Ramos (cell line): ENCODE data around the gene SLC26A1.

Experiments
- in situ Hi-C: fragments of 300-500 bp; cut with MboI; formaldehyde crosslinking; loops from one replicate; pipeline ENCODE4 v1.14.3; 2022; ENCODE audit warnings: low sequenced_read_pairs; ENCODE audit not compliant: unreplicated experiment

Gene SLC26A1

DNA sequence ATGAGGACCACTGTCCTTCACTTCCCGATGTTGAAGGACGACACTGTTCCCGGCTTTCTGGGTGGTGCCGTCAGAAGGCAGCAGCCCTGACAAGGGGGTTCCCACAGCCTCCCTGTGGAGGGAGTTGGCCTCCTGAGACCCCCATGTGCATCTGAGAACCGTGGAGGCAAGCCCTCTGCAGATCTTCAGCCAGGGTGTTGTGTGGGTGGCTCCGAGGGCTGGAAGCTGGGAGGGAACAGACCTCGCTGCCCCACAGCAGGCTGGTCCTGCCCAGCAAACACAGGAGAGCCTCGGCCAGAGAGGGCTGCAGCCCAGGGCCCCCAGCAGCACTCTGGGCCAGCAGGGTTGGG is 36.0 kb downstream of the SLC26A1 start:
- in situ Hi-C loops = no loop called here

DNA sequence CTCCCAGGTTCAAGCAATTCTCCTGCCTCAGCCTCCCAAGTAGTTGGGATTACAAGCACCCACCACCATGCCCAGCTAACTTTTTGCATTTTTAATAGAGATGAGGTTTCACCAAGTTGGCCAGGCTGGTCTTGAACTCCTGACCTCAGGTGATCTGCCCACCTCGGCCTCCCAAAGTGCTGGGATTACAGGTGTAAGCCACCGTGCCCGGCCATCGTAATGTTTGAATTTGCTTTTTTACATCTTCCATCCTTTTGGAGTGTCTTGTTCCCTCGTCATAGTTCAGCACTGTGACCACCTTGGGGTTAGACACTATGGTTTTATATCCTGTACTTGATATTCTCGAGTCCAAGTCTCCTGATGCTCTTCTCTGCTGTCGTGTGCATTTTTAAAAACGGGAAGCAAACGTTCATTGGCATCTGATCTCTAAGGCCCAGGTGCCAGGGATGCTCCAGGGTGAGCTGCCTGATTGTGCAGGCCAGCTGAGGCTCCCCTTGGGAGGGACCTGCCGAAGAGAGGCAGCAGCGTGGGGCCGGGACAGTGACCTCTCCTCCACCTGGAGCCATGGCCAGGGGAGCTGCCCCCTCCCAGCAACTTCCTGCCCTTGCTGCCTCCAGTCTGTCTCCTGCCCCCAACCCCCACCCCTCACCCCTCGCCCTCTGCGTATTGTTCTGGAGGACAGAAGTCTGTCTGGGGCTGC is 36.5 kb downstream of the SLC26A1 start:
- in situ Hi-C loops = no loop called here

DNA sequence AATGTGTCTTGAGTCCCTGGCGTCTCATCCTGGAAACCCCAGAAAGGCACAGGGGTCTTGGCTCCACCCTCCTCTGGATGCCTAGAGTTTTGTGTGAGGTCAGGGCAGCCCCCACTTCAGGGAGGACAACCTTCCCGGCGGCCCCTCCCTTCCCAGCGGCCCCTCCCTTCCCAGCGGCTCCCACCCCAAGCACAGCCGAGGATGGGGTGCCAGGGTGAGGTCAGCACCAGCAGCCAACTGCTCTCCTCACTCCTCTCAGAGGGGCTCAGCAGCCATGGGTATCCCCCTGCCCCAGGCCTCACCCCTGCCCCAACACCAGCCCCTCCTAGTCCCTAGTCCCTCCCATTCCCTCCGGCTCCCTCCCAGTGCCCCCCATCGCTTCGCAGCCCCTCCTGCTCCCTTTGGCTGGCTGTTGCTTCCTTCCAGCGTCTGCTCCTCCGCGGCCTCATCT is 37.2 kb downstream of the SLC26A1 start:
- in situ Hi-C loops = no loop called here

DNA sequence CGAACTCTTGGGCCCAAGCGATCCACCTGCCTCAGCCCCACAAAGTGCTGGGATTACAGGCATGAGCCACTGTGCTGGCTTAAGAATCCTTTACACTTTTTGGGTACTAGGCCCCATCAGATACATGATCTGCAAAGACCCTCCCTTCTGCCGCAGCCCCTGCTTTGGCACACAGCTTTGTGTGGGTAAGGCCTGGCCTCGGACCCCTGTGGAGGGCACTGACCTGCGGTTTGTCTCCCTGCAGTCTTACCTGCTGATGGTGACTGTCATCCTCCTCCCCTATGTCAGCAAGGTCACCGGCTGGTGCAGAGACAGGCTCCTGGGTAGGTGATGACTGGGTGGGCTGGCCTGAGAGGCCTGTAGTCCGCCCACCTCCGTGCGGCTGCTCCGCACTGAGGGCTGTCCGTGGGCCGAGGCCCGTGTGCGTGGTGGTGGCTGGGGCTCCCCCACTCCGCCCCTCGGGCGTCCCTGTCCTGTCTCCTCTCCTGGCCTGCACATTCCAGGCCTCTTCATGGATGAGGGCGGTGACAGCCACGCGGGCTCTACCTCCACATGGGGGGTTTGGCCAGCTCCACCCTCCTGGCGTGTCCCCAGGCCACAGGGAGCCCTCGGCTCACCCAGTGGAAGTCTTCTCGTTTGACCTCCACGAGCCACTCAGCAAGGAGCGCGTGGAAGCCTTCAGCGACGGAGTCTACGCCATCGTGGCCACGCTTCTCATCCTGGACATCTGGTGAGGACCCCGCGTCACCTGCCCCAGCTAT is 37.9 kb downstream of the SLC26A1 start:
- in situ Hi-C loops = no loop called here

DNA sequence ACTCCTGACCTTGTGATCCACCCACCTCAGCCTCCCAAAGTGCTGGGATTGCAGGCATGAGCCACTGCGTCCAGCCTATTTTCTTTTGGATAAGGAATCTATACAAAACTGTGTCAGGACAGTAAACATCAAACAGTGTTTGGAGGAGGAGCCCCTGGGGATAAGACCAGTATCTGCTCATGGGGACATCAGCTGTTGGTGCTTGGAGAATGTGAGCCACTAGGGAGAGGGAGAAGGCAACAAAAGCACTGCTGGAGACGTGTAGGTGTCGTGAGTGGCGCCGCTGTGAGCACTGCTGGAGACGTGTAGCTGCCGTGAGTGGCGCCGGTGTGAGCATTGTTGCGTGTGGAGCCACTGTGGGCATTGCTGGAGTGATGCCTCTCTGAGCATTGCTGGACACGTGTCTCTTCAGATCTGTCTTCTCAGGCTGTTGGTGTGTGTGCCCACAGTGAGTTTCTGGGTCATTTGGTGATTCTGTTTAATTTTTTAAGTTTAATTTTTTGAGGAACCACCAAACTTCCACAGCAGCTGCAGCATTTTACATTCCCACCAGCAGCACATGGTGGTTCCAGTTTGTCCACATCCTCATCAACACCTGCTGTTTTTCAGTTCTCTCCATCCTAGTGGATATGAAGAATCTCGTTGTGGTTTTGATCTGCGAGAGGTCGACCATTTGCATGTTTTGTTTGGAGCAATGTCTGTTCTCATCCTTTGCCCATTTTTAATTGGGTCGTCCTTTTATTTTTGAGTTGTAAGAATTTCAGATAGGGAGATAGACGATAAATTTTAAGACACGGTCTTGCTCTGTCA is 38.8 kb downstream of the SLC26A1 start:
- in situ Hi-C loops = no loop called here

DNA sequence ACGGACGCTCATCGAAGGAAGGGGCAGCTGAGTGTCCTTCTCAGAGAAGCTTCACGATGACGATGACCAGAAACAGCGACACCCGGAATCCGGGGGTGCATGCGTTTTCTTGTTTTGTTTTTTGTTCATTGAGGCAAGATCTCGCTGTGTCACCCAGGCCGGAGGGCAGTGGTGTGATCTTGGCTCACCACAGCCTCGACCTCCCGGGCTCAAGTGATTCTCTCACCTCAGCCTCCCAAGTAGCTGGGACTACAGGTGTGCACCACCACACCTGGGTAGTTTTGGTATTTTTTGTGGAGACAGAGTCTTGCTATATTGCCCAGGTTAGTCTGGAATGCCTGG is 39.7 kb downstream of the SLC26A1 start:
- in situ Hi-C loops = no loop called here

DNA sequence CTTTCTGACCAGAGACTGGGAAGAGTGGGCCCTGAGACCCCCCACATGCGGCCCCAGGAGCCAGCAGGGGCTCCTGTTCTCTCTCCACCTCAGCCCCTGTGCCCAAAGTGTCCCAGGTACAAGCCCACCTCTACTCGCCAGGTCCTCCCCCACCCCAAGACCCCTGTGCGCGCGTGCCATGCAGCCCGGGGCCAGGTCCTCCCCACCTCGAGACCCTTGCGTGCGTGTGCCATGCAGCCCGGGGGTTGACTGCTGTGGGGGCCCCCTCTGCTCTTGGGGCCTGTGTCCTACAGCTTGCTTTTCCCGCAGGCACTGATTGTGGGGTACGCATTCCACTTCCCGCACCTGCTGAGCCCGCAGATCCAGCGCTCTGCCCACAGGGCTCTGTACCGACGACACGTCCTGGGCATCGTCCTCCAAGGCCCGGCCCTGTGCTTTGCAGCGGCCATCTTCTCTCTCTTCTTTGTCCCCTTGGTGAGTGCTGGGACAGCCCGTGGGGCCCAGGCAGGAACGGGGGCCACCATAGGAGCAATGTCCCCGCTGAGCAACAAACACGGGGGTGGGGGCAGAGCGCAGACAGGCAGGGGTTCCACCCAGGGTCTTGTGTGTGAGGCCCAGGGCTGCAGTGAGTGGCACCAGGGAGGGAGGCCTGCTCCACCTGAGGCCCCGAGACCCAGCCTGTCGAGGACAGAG is 40.2 kb downstream of the SLC26A1 start:
- in situ Hi-C loops = no loop called here

DNA sequence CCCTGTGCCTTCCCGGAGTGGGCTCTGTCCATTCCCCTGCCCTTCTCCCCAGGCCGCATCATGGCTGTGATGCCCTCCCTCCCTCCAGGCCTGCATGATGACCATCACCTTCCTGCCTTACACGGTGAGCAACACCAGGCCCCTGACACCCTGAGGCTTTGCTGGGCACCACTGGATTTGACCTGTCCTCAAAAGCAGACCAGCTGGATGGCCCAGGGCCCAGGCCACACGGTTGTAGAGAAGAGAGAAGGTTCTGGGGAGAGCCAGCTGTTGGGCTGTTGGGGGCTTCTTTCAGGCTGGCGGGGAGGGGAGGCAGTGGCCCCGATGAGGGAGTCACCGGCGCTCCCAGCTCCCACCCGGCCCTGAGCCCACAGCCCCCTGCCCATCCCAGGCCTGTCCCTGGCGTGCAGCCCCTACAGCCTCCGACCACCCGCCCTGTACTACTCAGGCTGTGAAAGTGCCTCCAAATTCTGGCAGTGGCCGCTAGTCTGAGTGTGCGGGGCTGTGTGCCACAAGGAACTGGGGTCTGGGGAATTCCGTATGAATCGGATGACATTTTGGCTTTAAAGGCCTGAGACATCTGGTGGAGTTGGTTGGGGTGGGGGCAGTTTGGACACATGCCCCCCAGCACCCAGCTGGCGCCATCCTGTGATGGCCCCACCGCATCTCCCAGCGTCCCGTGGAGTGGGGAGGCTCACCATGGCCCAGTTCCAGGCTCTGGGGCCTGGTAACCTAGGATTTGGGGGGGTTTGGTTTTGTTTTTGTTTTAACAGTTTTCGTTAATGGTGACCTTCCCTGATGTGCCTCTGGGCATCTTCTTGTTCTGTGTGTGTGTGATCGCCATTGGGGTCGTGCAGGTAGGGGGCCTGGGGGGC is 41.4 kb downstream of the SLC26A1 start:
- in situ Hi-C loops = no loop called here

DNA sequence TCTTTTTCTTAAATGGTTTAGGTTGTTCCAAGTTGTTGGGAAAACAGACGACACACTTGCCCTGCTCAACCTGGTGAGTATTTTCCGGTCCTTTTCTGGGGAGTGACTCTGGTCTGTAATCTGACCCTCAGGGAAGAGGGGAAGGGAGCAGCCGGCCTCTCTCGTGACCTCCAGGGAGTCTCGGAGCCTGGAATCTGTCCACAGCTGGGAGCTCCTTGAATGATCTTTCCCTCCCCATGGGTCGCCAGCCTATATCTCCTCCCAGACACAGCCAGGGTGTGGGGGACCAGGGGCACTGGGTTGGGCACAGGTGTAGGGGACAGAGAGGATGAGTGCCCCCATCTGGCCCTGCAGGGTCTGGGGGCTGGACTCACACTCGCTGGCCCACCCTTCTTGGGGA is 42.0 kb downstream of the SLC26A1 start:
- in situ Hi-C loops = no loop called here

DNA sequence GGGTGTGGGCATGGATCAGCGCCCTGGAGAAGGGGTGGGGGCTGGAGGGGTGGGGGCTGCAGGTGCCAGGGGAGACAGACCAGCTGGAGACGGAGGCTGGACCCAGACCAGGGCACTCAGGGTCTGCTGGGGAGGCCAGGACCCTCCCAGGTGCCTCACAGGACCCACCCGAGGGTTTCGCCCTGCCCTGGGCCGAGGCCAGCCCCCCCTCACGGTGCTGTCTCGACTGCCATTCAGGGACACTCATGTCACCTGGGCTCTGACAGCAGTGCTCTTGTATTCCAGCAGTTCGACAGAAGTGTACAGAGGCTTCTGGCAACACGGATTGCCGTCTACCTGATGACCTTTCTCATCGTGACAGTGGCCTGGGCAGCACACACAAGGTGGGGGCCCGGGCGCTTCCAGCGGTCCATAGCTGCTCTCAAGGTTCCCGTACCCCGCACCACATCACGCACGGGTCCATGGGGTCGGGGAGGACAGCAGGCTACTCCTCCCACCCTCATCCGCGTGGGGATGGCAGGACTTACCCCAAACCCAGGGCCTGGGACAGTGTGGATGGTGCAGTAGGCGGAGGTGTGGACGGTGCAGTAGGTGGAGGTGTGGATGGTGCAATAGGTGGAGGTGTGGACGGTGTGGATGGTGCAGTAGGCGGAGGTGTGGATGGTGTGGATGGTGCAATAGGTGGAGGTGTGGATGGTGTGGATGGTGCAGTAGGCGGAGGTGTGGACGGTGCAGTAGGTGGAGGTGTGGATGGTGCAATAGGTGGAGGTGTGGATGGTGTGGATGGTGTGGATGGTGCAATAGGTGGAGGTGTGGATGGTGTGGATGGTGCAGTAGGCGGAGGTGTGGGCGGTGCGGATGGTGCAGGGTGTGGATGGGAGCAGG is 42.8 kb downstream of the SLC26A1 start:
- in situ Hi-C loops = no loop called here

DNA sequence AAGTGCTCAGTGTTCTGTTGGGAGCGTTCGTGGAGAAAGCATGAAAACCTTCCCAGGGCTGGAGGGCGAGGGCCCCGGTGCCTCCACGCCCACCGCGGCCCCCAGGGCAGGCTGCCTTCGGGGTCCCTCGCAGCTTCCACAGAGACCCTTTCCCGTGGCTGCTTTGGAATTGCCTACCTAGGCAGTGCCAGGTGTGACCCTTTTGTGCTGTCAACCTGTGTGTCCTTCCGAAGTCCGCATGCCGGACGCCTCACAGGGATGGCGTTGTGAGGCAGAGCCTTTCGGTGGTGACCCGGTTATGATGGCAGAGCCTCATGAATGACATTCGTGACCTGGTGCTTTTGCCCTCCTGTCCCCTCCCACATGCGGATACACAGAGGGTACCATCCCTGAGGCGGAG is 43.5 kb downstream of the SLC26A1 start:
- in situ Hi-C loops = no loop called here

DNA sequence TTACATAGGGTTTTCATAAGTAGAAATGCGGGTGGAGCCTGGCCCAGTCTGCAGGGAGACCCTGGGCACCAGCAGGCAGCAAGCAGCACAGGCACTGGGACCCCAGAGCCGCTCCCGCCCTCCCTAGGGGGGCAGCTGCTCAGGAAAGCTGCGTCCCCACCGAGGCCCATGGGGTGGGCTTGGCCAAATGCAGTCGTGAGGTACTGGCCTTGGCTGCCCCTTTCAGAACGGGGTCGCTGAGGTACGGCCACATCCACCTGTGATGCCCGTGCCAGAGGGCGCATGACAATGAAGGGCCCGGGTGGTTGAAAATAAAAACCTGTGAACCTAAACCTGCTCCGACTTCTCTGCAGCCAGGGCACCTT is 44.3 kb downstream of the SLC26A1 start:
- in situ Hi-C loops = no loop called here

DNA sequence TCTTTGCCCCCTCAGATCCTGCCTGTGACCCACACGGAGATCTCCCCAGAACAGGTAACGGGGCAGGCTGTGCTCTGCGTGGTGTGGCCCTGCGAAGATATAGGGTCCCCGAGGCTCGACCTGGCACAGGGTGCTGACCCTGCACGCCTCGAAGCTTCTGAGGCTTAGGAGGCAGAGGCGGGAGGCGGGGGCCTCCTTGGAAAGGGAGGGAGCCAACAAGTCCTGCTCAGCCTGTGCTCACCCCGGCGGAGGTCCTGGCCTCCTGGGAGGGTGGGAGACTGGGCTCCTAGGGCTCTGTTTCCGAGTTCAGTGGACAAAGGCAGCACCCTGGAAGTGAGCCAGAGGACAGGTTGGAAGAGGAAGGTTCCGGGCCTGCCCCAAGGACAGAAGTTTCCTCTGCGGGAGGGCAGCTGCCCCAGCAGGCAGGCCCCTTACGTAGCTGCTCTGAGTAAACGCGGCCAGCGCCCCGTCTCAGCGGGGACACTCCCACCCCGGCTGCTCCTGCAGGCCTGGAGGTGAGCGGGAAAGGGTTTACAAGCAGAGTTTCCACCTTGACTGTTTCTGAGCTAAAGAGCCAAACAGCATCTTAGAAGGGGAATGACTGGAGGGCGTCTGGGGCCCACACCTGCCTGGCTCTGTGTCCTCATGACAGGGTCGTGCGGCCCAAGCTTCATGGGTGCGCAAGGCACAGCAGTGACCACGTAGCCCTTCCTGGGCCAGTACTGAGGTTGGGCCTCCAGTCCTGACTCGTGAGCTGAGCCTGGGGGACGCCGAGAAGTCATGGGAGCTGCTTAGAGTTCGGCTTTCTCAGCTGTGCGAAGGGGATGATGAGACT is 44.9 kb downstream of the SLC26A1 start:
- in situ Hi-C loops = no loop called here

DNA sequence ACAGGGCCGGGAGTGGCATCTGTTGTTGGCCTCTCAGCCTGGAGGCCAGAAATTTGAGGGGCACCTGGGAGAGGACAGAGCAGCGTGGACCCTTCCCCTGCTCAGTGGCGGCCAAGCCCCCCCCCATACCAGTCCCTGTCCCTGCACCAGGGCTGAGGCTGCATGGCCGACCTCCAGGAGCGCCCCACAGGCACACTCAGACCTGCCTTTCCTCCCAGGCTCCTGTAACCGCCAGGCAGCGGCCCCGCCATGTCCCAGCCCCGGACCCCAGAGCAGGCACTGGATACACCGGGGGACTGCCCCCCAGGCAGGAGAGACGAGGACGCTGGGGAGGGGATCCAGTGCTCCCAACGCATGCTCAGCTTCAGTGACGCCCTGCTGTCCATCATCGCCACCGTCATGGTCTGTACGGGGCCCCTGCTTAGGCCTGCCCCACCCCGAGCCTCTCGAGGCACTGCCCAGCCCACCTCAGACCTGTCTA is 45.7 kb downstream of the SLC26A1 start:
- in situ Hi-C loops = no loop called here

DNA sequence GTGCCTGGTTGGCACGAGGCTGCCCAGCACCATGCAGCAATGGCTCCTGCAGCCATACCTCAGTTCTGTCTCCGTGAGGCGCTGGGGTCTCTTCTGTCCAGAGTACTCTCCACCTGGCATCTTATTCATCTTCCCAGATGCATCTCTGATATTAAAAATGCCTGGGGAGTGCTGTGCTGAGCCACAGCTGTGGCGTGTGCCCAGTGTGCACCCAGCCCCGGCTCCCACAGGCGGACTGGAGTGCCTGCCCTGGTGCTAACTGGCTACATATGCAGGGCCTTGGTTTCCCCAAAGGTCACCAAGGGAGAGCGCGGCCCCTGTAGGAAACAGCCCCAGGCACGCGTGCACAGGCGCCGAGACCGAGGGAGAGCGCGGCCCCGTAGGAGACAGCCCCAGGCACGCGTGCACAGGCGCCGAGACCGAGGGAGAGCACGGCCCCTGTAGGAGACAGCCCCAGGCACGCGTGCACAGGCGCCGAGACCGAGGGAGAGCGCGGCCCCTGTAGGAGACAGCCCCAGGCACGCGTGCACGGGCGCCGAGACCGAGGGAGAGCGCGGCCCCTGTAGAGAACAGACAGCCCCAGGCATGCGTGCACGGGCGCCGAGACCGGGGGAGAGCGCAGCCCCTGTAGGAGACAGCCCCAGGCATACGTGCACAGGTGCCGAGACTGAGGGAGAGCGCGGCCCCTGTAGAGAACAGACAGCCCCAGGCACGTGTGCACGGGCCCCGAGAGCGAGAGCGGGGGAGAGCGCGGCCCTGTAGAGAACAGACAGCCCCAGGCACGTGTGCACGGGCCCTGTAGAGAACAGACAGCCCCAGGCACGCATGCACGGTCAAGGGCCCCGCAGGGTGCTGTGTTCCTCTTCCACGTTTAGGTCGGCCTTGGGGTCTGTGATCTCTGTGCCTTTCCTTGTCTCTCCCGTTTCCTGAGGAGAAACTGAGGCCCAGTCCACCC is 46.4 kb downstream of the SLC26A1 start:
- in situ Hi-C loops = no loop called here

DNA sequence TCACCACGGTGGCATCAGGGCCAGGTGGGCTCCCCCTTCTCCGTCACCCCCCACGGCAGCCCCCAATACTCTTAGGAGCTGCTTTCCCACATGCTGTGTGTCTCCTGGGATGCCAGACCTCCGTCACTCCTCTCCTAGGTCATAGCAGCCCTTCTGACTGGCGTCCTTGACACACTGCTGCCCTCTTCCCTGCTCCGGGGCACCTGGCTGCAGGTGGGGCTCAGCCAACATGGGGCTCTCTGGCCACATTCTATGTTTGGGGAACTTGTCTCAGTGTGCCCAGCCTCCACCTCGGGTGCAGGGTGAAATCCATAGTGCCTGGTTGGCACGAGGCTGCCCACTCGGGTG is 47.1 kb downstream of the SLC26A1 start:
- in situ Hi-C loops = no loop called here
